PFSK-1 (cell line): ENCODE measurements around the gene CD9.

Experiments used
- FOXP2 ChIP-seq: optimal IDR thresholded peaks from 2 replicates; pipeline ENCODE3; 2011; ENCODE audit warnings: borderline replicate concordance, control low read depth, inconsistent platforms; ENCODE audit not compliant: insufficient read depth; ENCODE audit errors: extremely low read length, extremely low read depth
- POLR2AphosphoS5 ChIP-seq: IDR thresholded peaks from 2 replicates; pipeline ENCODE4 v1.6.1; 2012; ENCODE audit warnings: low read depth, mild to moderate bottlenecking, control low read depth, low read length, moderate library complexity
- SIN3A ChIP-seq: IDR thresholded peaks from 2 replicates; pipeline ENCODE4 v1.6.1; 2012; ENCODE audit warnings: mild to moderate bottlenecking, low read length, moderate library complexity, borderline replicate concordance; ENCODE audit not compliant: insufficient read depth
- TAF1 ChIP-seq: IDR thresholded peaks from 2 replicates; pipeline ENCODE4 v1.6.1; 2012; ENCODE audit warnings: low read length, control low read depth, borderline replicate concordance; ENCODE audit not compliant: insufficient read depth
- TF ChIP-seq, protein P1 (sequence below), 2 experiments: IDR thresholded peaks; 2 replicates each; pipeline versions ENCODE4 v1.6.1 to v1.8.0; 2011 to 2012; ENCODE audit warnings: low read depth in 2 of 2, low read length in 2 of 2, control low read depth in 1 of 2, inconsistent platforms in 1 of 2, mild to moderate bottlenecking in 1 of 2, moderate library complexity in 1 of 2; ENCODE audit not compliant: insufficient read depth in 1 of 2

Gene CD9

DNA sequence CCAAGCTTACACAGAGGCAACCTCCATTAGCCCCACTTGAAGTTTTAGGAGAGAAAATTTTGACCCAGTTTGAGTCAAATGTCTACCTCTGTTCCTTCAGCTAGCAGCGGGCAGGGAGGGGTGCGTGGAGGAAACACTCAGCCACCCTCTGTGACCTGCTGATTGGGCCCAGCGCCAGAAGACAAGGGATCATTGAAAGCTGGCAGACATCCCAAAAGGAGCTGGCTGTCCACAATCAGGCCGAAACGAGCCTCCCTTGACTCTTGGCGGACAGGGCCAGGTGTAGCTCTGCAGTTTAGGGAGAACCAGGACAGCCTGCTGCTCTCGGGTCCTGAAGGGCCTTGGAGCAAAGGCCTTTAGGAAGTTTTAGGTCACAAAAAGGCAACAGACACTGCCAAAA, 41.3 kb downstream of the CD9 start:
- TF ChIP-seq POLR2AphosphoS5 (no peak), TAF1 (no peak), SIN3A (no peak), FOXP2 (no peak)
- TF ChIP-seq, protein P1, sequence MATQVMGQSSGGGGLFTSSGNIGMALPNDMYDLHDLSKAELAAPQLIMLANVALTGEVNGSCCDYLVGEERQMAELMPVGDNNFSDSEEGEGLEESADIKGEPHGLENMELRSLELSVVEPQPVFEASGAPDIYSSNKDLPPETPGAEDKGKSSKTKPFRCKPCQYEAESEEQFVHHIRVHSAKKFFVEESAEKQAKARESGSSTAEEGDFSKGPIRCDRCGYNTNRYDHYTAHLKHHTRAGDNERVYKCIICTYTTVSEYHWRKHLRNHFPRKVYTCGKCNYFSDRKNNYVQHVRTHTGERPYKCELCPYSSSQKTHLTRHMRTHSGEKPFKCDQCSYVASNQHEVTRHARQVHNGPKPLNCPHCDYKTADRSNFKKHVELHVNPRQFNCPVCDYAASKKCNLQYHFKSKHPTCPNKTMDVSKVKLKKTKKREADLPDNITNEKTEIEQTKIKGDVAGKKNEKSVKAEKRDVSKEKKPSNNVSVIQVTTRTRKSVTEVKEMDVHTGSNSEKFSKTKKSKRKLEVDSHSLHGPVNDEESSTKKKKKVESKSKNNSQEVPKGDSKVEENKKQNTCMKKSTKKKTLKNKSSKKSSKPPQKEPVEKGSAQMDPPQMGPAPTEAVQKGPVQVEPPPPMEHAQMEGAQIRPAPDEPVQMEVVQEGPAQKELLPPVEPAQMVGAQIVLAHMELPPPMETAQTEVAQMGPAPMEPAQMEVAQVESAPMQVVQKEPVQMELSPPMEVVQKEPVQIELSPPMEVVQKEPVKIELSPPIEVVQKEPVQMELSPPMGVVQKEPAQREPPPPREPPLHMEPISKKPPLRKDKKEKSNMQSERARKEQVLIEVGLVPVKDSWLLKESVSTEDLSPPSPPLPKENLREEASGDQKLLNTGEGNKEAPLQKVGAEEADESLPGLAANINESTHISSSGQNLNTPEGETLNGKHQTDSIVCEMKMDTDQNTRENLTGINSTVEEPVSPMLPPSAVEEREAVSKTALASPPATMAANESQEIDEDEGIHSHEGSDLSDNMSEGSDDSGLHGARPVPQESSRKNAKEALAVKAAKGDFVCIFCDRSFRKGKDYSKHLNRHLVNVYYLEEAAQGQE (IDR thresholded peaks at IDR 0.05; ENCODE audit: insufficient read depth in 1 of 2, low read depth in 2 of 2, low read length in 2 of 2): no peak

DNA sequence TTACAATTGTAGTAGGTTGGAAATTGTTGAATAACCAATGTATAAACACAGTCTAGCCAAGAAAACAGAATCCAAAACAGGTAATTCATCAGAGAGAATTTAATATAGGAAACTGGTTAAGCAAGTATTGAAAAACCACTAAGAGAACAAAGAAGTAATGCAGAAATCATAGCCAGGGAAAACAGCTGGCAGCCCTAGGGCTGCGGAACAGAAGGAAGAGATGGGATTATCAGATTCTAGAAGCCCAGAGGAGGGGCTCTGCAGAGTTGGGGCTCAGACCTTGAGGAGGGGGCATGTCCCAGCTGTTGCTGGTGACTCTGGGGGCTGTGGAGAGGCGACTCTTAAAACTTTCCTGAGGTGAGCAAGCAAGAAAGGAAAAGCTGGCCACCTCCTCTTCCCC, 49.4 kb downstream of the CD9 start:
- TF ChIP-seq, protein P1 (IDR thresholded peaks at IDR 0.05; ENCODE audit: insufficient read depth in 1 of 2, low read depth in 2 of 2, low read length in 2 of 2): no peak
- TF ChIP-seq TAF1 (no peak), POLR2AphosphoS5 (no peak), SIN3A (no peak), FOXP2 (no peak)

GRCh38 chr12:6250343-6250742, 50.1 kb downstream of the CD9 start:
- TF ChIP-seq POLR2AphosphoS5: no peak

- no peak for TF ChIP-seq SIN3A
- TF ChIP-seq TAF1: no peak
- TF ChIP-seq POLR2AphosphoS5: no peak
- no peak for TF ChIP-seq FOXP2
Measured at GRCh38 chr12:6253278-6253677, 53.1 kb downstream of the CD9 start.

- TF ChIP-seq SIN3A: no peak
- no peak for TF ChIP-seq TAF1
- TF ChIP-seq, protein P1 (IDR thresholded peaks at IDR 0.05; ENCODE audit: insufficient read depth in 1 of 2, low read depth in 2 of 2, low read length in 2 of 2): no peak
Measured at GRCh38 chr12:6254491-6254890, 54.3 kb downstream of the CD9 start.

DNA sequence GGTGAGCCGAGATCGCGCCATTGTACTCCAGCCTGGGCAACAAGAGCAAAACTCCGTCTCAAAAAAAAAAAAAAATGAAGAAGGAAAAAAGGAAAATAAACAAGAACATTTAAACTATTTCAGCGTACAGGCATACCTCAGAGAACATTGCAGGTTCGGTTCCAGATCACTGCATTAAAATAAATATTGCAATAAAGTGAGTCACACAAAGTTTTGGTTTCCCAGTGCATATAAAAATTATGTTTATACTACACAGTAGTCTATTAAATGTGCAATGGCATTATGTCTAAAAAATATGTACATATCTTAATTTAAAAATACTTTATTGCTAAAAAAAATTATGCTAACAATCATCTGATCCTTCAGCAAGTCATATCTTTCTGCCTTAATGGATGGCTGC, 56.8 kb downstream of the CD9 start:
- no peak for TF ChIP-seq TAF1
- no peak for TF ChIP-seq POLR2AphosphoS5
- TF ChIP-seq SIN3A: no peak
- no peak for TF ChIP-seq FOXP2
- TF ChIP-seq, protein P1 (IDR thresholded peaks at IDR 0.05; ENCODE audit: insufficient read depth in 1 of 2, low read depth in 2 of 2, low read length in 2 of 2): no peak
